Thyroid gland (tissue), 4 donors: Measurements from ENCODE around the gene ATP1B1. TPM values are rescaled to one million over a fixed set of nuclear protein-coding genes. Genes with fewer than 3 reads are reported as not detected.

Experiments used
- DNase-seq, 2 donors: peaks; one replicate each; pipeline ENCODE4 v3.0.0-alpha.2; 2019
- H3K27ac ChIP-seq, 3 donors: fragments of 200-600 bp; sonication (generic); 1 replicate in 2 of 3; 2 replicates in 1 of 3; pipeline ENCODE4 v1.5.1; 2016 to 2019; ENCODE audit warnings: mild to moderate bottlenecking in 1 of 3, moderate library complexity in 1 of 3
- H3K27me3 ChIP-seq: fragments of 200-600 bp; sonication (generic); one replicate; pipeline ENCODE4 v1.5.1; 2019
- H3K36me3 ChIP-seq, 2 donors: fragments of 200-600 bp; sonication (generic); one replicate each; pipeline ENCODE4 v1.5.1; 2016 to 2019
- H3K4me1 ChIP-seq, 2 donors: fragments of 200-600 bp; sonication (generic); one replicate each; pipeline ENCODE4 v1.5.1; 2017 to 2019
- H3K4me3 ChIP-seq, 3 donors: fragments of 200-600 bp; sonication (generic); replicated peaks in 1 of 3; 1 replicate in 2 of 3; 2 replicates in 1 of 3; pipeline ENCODE4 v1.5.1; 2016; ENCODE audit warnings: mild to moderate bottlenecking in 1 of 3
- H3K9me3 ChIP-seq: fragments of 200-600 bp; sonication (generic); one replicate; pipeline ENCODE4 v1.5.1; 2017
- POLR2A ChIP-seq, 2 donors: fragments of 450-650 bp; IDR thresholded peaks; one replicate each; pipeline ENCODE4 v1.6.1; 2017; ENCODE audit warnings: antibody characterized with exemption in 2 of 2, mild to moderate bottlenecking in 2 of 2, moderate library complexity in 1 of 2
- whole genome bisulfite sequencing, 2 donors: methylation state at CpG; one replicate each; pipeline ENCODE4 v1.1.5; 2017; 5-methylcytosine and 5-hydroxymethylcytosine counted together
- intact Hi-C: fragments of 100-400 bp; cut with DNase I; formaldehyde crosslinking; loops from one replicate; pipeline ENCODE4 v1.15.1; 2023
- total RNA-seq, 4 donors: library from RNA; depleted of rRNA; stranded (reverse); fragments of >200 nt; gene quantifications; one replicate each; pipeline ENCODE4 v1.2.3, GENCODE V29; 2016
- TF ChIP-seq, protein P1 (sequence below), 6 experiments: fragments of 200-600 bp in 3 of 6; fragments of 450-650 bp in 3 of 6; sonication (generic) in 3 of 6; IDR thresholded peaks; one replicate each; pipeline ENCODE4 v1.5.1; 2016 to 2019; ENCODE audit warnings: antibody characterized with exemption in 6 of 6, mild to moderate bottlenecking in 2 of 6, inconsistent platforms in 1 of 6, moderate library complexity in 1 of 6

Gene ATP1B1
- total RNA-seq, 4 donors from 2014 or later: 310 to 509 (median 429) TPM

DNA sequence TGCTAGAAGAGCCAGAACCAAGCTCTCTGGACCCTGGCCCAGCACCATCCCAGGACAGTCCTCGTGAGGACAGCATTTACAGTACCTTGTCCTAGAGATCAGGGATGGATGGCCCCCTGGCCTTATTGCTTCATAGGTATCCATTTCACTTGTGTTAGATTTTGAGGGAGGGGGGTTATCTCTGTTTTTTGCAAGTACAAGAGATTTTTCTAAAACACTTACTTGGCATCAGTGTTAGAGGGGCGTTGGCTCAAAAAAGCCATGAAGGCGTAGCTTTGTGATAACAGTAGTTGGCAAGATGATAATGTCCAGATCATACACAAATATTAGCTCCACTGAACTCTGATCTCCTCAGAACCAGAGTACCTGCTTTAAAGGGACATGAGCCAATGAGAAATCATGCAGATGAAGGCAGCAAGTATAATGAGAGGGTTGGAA is 5.8 kb upstream of the ATP1B1 start:
- H3K27ac ChIP-seq: no peak overlapping the region
- no peak for DNase-seq
- H3K9me3 ChIP-seq: no peaks in the 10 kb centered on the region
- WGBS, 2 donors: 88 to 90% methylated on average over 3 of the region's 3 CpGs
- no peak overlapping the region for H3K4me3 ChIP-seq
- no peaks in the 10 kb centered on the region for H3K27me3 ChIP-seq
- intact Hi-C loops: loop anchor here (10.0 kb wide), 1 partner anchor 244 kb away; no protein-coding TSS in a partner anchor
- no peaks in the 10 kb centered on the region for H3K36me3 ChIP-seq
- H3K4me1 ChIP-seq: peaks cover 31 to 36% of the 10 kb centered on the region in 2 donors
- no peak for TF ChIP-seq POLR2A (IDR thresholded peaks at IDR 0.05)
- TF ChIP-seq, protein P1, sequence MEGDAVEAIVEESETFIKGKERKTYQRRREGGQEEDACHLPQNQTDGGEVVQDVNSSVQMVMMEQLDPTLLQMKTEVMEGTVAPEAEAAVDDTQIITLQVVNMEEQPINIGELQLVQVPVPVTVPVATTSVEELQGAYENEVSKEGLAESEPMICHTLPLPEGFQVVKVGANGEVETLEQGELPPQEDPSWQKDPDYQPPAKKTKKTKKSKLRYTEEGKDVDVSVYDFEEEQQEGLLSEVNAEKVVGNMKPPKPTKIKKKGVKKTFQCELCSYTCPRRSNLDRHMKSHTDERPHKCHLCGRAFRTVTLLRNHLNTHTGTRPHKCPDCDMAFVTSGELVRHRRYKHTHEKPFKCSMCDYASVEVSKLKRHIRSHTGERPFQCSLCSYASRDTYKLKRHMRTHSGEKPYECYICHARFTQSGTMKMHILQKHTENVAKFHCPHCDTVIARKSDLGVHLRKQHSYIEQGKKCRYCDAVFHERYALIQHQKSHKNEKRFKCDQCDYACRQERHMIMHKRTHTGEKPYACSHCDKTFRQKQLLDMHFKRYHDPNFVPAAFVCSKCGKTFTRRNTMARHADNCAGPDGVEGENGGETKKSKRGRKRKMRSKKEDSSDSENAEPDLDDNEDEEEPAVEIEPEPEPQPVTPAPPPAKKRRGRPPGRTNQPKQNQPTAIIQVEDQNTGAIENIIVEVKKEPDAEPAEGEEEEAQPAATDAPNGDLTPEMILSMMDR (IDR thresholded peaks at IDR 0.05): no peak

DNA sequence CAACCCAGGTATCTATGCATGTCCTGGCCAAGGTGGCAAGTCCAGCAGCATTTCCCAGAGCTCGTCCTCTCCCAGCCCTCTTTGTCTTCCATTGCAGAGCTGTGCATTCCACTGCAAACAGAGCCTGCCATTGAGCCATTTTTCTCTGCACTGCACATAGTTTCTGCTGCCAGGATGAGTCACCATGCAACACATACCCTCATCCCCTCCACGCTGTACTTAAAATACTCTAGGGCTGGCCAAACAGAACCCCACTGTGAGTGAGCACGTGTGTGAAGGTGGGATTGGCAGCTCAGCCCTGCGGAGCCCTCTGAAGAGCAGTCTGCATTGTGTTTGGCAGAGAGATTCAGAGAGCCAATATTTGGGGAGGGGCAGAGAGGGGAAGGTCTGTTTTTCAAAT is 3.9 kb upstream of the ATP1B1 start:
- no peaks in the 10 kb centered on the region for H3K9me3 ChIP-seq
- peak; percentile 85 to 86 for DNase-seq
- H3K27me3 ChIP-seq: no peaks in the 10 kb centered on the region
- H3K27ac ChIP-seq: peak overlapping the region; percentile 97 to 100 (median 99)
- peaks cover 31 to 36% of the 10 kb centered on the region in 2 donors for H3K4me1 ChIP-seq
- peaks cover 0 to under 1% of the 10 kb centered on the region in 2 donors for H3K36me3 ChIP-seq
- WGBS, 2 donors: 14 to 21% methylated on average over 4 of the region's 4 CpGs
- intact Hi-C loops: loop anchor here (10.0 kb wide), 1 partner anchor 242 kb away; no protein-coding TSS in a partner anchor
- TF ChIP-seq, protein P1 (IDR thresholded peaks at IDR 0.05): no peak
- TF ChIP-seq POLR2A (IDR thresholded peaks at IDR 0.05): peak in 1 of 2 donors; percentile 42
- no peak overlapping the region for H3K4me3 ChIP-seq

DNA sequence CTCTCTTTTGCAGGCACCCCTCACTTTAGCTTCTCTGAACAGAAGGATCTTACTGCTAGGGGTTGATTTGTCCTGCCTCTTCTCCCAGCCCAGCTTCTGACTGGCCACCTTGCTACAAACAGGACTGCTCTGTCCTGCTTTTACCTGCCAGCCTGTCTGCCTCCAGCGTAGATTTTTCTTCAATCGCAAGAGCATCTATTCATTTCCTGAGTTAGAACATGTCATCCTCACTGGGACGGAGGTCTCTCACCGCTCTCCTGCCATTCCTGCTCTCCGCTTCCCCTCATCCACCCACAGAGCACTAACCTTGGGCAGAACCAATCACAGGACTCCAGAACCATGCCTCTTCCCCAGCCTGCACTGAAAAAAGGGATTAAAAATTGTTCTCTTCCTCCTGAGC is 3.5 kb upstream of the ATP1B1 start:
- DNase-seq: no peak
- 75 to 79% methylated on average over 5 of the region's 5 CpGs for WGBS, 2 donors
- H3K27me3 ChIP-seq: no peaks in the 10 kb centered on the region
- no peaks in the 10 kb centered on the region for H3K9me3 ChIP-seq
- H3K4me3 ChIP-seq: no peak overlapping the region
- intact Hi-C loops: loop anchor here (10.0 kb wide), 1 partner anchor 242 kb away; no protein-coding TSS in a partner anchor
- H3K36me3 ChIP-seq: peaks cover 0 to 5% of the 10 kb centered on the region in 2 donors
- peak overlapping the region; percentile 97 to 100 (median 99) for H3K27ac ChIP-seq
- H3K4me1 ChIP-seq: peaks cover 31 to 36% of the 10 kb centered on the region in 2 donors
- no peak for TF ChIP-seq POLR2A (IDR thresholded peaks at IDR 0.05)
- TF ChIP-seq, protein P1 (IDR thresholded peaks at IDR 0.05): no peak

DNA sequence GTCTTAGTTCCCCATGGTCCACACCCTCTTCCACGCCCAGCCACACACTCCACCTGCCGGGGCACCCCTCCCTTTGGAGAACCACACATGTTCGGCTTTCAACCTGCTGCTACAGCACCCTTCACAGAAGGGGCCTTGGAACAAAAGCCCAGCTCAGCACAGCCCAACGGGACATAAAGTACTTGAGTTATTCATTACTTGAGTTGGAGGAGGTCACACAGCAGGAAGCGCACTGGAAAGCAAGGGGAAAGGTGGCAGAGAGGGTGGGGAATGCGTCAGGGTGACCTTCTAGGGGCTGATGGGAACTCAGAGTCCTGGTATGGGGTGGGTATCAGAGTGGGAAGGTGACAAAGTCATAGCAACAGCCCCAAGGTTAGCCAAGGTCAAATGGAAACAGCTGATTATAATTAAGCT is 3.0 kb upstream of the ATP1B1 start:
- DNase-seq: peak; percentile 92 to 94
- WGBS, 2 donors: 26 to 39% methylated on average over 6 of the region's 6 CpGs
- Histone ChIP-seq H3K27ac (peak overlapping the region; percentile 97 to 100 (median 99)), H3K9me3 (no peaks in the 10 kb centered on the region), H3K4me3 (no peak overlapping the region), H3K4me1 (peaks cover 31 to 36% of the 10 kb centered on the region in 2 donors), H3K27me3 (no peaks in the 10 kb centered on the region), H3K36me3 (peaks cover 0 to 6% of the 10 kb centered on the region in 2 donors)
- intact Hi-C loops: loop anchor here (10.0 kb wide), 1 partner anchor 241 kb away; no protein-coding TSS in a partner anchor
- peak in 1 of 2 donors; percentile 72 for TF ChIP-seq POLR2A (IDR thresholded peaks at IDR 0.05)
- TF ChIP-seq, protein P1 (IDR thresholded peaks at IDR 0.05): no peak

DNA sequence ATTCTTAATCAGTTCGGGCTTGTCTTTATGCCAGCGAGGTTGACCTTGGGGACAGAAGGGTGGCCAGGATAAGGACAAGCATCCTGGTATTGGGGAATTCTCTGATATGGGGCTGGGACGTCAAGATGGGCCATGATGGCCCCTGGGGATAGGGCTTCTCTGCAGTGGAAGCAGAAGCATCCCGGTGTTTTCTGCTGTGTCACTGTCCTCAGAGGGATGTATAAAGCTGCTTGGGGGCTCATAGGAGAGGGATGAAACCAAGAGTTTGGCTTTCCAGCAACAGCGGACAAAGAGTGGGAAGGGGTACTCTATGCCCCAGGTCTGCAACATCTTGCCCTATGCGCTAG is 1.4 kb upstream of the ATP1B1 start:
- Histone ChIP-seq H3K36me3 (peaks cover 0 to 6% of the 10 kb centered on the region in 2 donors), H3K9me3 (no peaks in the 10 kb centered on the region), H3K4me3 (peak overlapping the region in 1 of 3 donors; percentile 81), H3K27me3 (no peaks in the 10 kb centered on the region), H3K4me1 (peaks cover 34 to 37% of the 10 kb centered on the region in 2 donors), H3K27ac (peak overlapping the region; percentile 97 to 100 (median 99))
- intact Hi-C loops: loop anchor here (10.0 kb wide), 1 partner anchor 240 kb away; no protein-coding TSS in a partner anchor
- no peak for TF ChIP-seq POLR2A (IDR thresholded peaks at IDR 0.05)
- TF ChIP-seq, protein P1 (IDR thresholded peaks at IDR 0.05): no peak
- WGBS, 2 donors: 54 to 62% methylated on average over 6 of the region's 6 CpGs
- no peak for DNase-seq
